GM12878 (cell line): Measurements from ENCODE around the gene ADRA2B. TPM values are rescaled to one million over a fixed set of nuclear protein-coding genes. Genes with fewer than 3 reads are reported as not detected.

Experiments
- BHLHE40 ChIP-seq, 2 experiments: fragments of 450-650 bp in 1 of 2; IDR thresholded peaks; 2 replicates each; pipeline ENCODE4 v1.6.1; 2011 to 2017; ENCODE audit warnings: low read depth in 2 of 2, borderline replicate concordance in 1 of 2, improper control_type of control experiment in 1 of 2, low read length in 1 of 2, mild to moderate bottlenecking in 1 of 2
- HDAC2 ChIP-seq: fragments of 200-600 bp; sonication (generic); IDR thresholded peaks from 2 replicates; pipeline ENCODE4 v1.6.1; 2017
- SREBF1 ChIP-seq: IDR thresholded peaks from 2 replicates; pipeline ENCODE4 v1.6.1; 2012; ENCODE audit warnings: mild to moderate bottlenecking, low read length
- polyA plus RNA-seq, 11 experiments: library from polyadenylated mRNA; depleted of rRNA in 4 of 11; unstranded in 6 of 11; stranded (reverse) in 5 of 11; fragments of >200 nt; fragmentation: Nextera tagmentation in 4 of 11; fragmentation: Illumina TruSeq in 1 of 11; extraction: Ambion mirVana in 4 of 11; extraction: Trizol in 1 of 11; gene quantifications; 1 replicate in 1 of 11; 2 replicates in 10 of 11; pipeline versions ENCODE4 v1.2.1 to v1.2.3, GENCODE V29; 2011 to 2016; ENCODE audit warnings: inconsistent platforms in 2 of 11, missing spikeins in 2 of 11, low read depth in 1 of 11
- total RNA-seq, 4 experiments: library from RNA; depleted of rRNA in 3 of 4; stranded (reverse); fragments of >200 nt in 3 of 4; fragmentation: Illumina TruSeq in 1 of 4; extraction: Trizol in 1 of 4; gene quantifications; 2 replicates each; pipeline versions ENCODE4 v1.2.1 to v1.2.3, GENCODE V29; 2013 to 2021
- TF ChIP-seq, protein P1 (sequence below): fragments of 450-650 bp; IDR thresholded peaks from 2 replicates; pipeline ENCODE4 v1.6.1; 2016; ENCODE audit warnings: mild to moderate bottlenecking
- TF ChIP-seq, protein P2 (sequence below): fragments of 450-650 bp; IDR thresholded peaks from 2 replicates; pipeline ENCODE4 v1.6.1; 2017; ENCODE audit warnings: mild to moderate bottlenecking, moderate library complexity

The ADRA2B gene
- total and polyA plus RNA-seq, 10 of the 15 experiments (the other 5 are each of a cell fraction or from before 2014, with no cell fraction given) = 0.01 to 0.10 (median 0.04) TPM; not detected in 6

DNA sequence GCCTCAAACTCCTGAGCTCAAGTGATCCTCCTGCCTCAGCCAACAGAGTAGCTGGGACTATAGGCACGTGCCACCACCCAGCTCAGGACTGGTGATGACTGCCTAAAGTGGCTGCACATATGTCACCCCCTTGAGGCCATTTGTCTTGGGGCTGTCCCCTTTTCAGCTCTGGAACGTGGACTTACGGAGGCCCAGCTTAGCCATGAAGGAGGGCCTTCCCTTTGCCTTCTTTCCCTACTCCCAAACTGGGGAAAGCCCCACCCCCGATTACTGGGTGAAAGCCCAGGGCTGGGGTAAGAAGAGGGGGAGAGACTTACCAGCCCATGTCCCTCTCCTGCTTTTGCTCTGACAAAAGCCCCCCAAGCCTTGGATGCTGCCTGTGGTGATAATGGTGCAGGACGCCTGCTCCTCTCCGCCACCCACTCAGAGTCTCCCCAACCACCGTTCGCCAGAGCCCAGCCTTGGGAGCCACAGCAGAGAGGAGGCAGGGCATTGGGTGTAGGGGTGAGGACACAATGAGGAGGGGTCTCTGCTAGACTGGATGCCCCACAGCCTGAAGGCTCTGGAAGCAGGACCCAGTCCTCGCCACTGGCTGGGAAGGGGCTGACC, 31.3 kb upstream of the ADRA2B start (continued):
- TF ChIP-seq, protein P1, sequence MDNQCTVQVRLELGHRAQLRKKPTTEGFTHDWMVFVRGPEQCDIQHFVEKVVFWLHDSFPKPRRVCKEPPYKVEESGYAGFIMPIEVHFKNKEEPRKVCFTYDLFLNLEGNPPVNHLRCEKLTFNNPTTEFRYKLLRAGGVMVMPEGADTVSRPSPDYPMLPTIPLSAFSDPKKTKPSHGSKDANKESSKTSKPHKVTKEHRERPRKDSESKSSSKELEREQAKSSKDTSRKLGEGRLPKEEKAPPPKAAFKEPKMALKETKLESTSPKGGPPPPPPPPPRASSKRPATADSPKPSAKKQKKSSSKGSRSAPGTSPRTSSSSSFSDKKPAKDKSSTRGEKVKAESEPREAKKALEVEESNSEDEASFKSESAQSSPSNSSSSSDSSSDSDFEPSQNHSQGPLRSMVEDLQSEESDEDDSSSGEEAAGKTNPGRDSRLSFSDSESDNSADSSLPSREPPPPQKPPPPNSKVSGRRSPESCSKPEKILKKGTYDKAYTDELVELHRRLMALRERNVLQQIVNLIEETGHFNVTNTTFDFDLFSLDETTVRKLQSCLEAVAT = no peak
- no peak for TF ChIP-seq HDAC2
- TF ChIP-seq SREBF1 = no peak
- peak; percentile 90 to 94 for TF ChIP-seq BHLHE40 (IDR thresholded peaks at IDR 0.05; ENCODE audit: borderline replicate concordance in 1 of 2, low read depth in 2 of 2, low read length in 1 of 2)
- TF ChIP-seq, protein P2, sequence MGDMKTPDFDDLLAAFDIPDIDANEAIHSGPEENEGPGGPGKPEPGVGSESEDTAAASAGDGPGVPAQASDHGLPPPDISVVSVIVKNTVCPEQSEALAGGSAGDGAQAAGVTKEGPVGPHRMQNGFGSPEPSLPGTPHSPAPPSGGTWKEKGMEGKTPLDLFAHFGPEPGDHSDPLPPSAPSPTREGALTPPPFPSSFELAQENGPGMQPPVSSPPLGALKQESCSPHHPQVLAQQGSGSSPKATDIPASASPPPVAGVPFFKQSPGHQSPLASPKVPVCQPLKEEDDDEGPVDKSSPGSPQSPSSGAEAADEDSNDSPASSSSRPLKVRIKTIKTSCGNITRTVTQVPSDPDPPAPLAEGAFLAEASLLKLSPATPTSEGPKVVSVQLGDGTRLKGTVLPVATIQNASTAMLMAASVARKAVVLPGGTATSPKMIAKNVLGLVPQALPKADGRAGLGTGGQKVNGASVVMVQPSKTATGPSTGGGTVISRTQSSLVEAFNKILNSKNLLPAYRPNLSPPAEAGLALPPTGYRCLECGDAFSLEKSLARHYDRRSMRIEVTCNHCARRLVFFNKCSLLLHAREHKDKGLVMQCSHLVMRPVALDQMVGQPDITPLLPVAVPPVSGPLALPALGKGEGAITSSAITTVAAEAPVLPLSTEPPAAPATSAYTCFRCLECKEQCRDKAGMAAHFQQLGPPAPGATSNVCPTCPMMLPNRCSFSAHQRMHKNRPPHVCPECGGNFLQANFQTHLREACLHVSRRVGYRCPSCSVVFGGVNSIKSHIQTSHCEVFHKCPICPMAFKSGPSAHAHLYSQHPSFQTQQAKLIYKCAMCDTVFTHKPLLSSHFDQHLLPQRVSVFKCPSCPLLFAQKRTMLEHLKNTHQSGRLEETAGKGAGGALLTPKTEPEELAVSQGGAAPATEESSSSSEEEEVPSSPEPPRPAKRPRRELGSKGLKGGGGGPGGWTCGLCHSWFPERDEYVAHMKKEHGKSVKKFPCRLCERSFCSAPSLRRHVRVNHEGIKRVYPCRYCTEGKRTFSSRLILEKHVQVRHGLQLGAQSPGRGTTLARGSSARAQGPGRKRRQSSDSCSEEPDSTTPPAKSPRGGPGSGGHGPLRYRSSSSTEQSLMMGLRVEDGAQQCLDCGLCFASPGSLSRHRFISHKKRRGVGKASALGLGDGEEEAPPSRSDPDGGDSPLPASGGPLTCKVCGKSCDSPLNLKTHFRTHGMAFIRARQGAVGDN = peak; percentile 94
